Middle frontal gyrus (tissue), 1 donor: ENCODE results near the gene SYNE2.

Experiments
- DNase-seq: peaks from one replicate; pipeline ENCODE4 v3.0.0-alpha.2; 2015; ENCODE audit warnings: low spot score; ENCODE audit errors: extremely low spot score

Gene SYNE2

GRCh38 chr14:63952933-63953437, 100.2 kb downstream of the SYNE2 start:
- DNase-seq: no peak

- DNase-seq: no peak
Measured at GRCh38 chr14:63956326-63956725, 103.5 kb downstream of the SYNE2 start.

GRCh38 chr14:63960926-63961567, 108.2 kb downstream of the SYNE2 start:
- DNase-seq: no peak

GRCh38 chr14:63962906-63963305, 110.1 kb downstream of the SYNE2 start:
- DNase-seq: no peak

- DNase-seq: no peak
Measured at GRCh38 chr14:63963439-63963838, 110.6 kb downstream of the SYNE2 start.

GRCh38 chr14:63964113-63964512, 111.3 kb downstream of the SYNE2 start:
- DNase-seq: no peak

- DNase-seq: no peak
Measured at GRCh38 chr14:63966407-63966806, 113.6 kb downstream of the SYNE2 start.

- DNase-seq: no peak
Measured at GRCh38 chr14:63972323-63972932, 119.6 kb downstream of the SYNE2 start.

- no peak for DNase-seq
Measured at GRCh38 chr14:63974176-63974575, 121.4 kb downstream of the SYNE2 start.

GRCh38 chr14:63981569-63981968, 128.8 kb downstream of the SYNE2 start:
- no peak for DNase-seq

- DNase-seq: no peak
Measured at GRCh38 chr14:63982156-63982555, 129.4 kb downstream of the SYNE2 start.

GRCh38 chr14:63982629-63983028, 129.8 kb downstream of the SYNE2 start:
- DNase-seq: no peak

GRCh38 chr14:63986789-63987533, 134.2 kb downstream of the SYNE2 start:
- DNase-seq: no peak

GRCh38 chr14:63988579-63988978, 135.8 kb downstream of the SYNE2 start:
- no peak for DNase-seq

GRCh38 chr14:63991833-63992232, 139.0 kb downstream of the SYNE2 start:
- DNase-seq: no peak

GRCh38 chr14:63992858-63993257, 140.1 kb downstream of the SYNE2 start:
- no peak for DNase-seq

- DNase-seq: no peak
Measured at GRCh38 chr14:63993992-63994391, 141.2 kb downstream of the SYNE2 start.

GRCh38 chr14:63995285-63995684, 142.5 kb downstream of the SYNE2 start:
- DNase-seq: no peak

- DNase-seq: no peak
Measured at GRCh38 chr14:63996016-63996415, 143.2 kb downstream of the SYNE2 start.

GRCh38 chr14:63996625-63997220, 143.9 kb downstream of the SYNE2 start:
- DNase-seq: no peak

- no peak for DNase-seq
Measured at GRCh38 chr14:64000749-64001148, 147.9 kb downstream of the SYNE2 start.

GRCh38 chr14:64005822-64006221, 153.0 kb downstream of the SYNE2 start:
- no peak for DNase-seq
